Measurements from ENCODE around the gene CAPN6.

Gene CAPN6

GRCh38 chrX:111262086-111262485 lies 8.2 kb downstream of the CAPN6 start:
- H3K27ac Mint-ChIP-seq: no peak overlapping the region
- H3K36me3 Mint-ChIP-seq (ENCODE audit: low read depth): no peaks in the 10 kb centered on the region
- H3K9me3 Mint-ChIP-seq: no peaks in the 10 kb centered on the region
- H3K4me3 Mint-ChIP-seq: no peak overlapping the region
- intact Hi-C loops (cut with micrococcal nuclease): no loop called here
- no peaks in the 10 kb centered on the region for H3K27me3 Mint-ChIP-seq
- no peaks in the 10 kb centered on the region for H3K4me1 Mint-ChIP-seq (ENCODE audit: low read depth)

- Mint-ChIP-seq H3K36me3 (ENCODE audit: low read depth) (no peaks in the 10 kb centered on the region), H3K4me1 (ENCODE audit: low read depth) (no peaks in the 10 kb centered on the region), H3K4me3 (no peak overlapping the region), H3K27me3 (no peaks in the 10 kb centered on the region), H3K27ac (no peak overlapping the region), H3K9me3 (no peaks in the 10 kb centered on the region)
- intact Hi-C loops (cut with micrococcal nuclease): no loop called here
Observed at GRCh38 chrX:111260451-111260850, 9.8 kb downstream of the CAPN6 start.

- intact Hi-C loops (cut with micrococcal nuclease): no loop called here
Observed at GRCh38 chrX:111259559-111259958, 10.7 kb downstream of the CAPN6 start.

DNA sequence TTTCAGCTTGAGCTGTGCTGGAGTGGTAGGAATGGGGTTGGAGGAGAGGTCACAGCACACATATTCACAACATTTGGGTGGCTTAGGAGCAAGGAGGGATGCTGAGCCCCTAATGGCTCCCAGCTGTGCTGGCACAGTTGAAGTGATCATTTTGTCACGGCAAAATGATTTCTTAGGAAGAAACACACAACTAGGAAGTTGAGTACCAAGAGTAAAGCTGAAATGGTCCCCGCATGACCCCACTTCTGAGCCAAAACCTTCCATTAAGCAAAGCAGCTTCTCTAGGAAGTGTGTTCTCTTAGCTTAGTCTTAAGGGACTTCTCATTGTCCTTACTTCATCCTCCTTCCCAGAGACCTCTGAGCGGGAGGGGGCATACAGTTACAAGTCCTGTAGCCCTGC lies 12.6 kb downstream of the CAPN6 start:
- Mint-ChIP-seq H3K4me1 (ENCODE audit: low read depth) (no peaks in the 10 kb centered on the region), H3K27ac (no peak overlapping the region), H3K9me3 (no peaks in the 10 kb centered on the region), H3K27me3 (no peaks in the 10 kb centered on the region), H3K4me3 (no peak overlapping the region), H3K36me3 (ENCODE audit: low read depth) (no peaks in the 10 kb centered on the region)
- intact Hi-C loops (cut with micrococcal nuclease): no loop called here

More at GRCh38 chrX:111259559-111259958, 10.7 kb downstream of the CAPN6 start:
- H3K36me3 Mint-ChIP-seq (ENCODE audit: low read depth): no peaks in the 10 kb centered on the region
- H3K27me3 Mint-ChIP-seq: no peaks in the 10 kb centered on the region
- H3K27ac Mint-ChIP-seq: no peak overlapping the region
- H3K9me3 Mint-ChIP-seq: no peaks in the 10 kb centered on the region
- H3K4me1 Mint-ChIP-seq (ENCODE audit: low read depth): no peaks in the 10 kb centered on the region
- H3K4me3 Mint-ChIP-seq: no peak overlapping the region

- H3K27me3 Mint-ChIP-seq: no peaks in the 10 kb centered on the region
- intact Hi-C loops (cut with micrococcal nuclease): no loop called here
Observed at GRCh38 chrX:111254896-111255693, 15.2 kb downstream of the CAPN6 start.

GRCh38 chrX:111244235-111244750 lies 26.0 kb downstream of the CAPN6 start:
- Mint-ChIP-seq H3K9me3 (no peaks in the 10 kb centered on the region), H3K4me3 (no peak overlapping the region), H3K36me3 (ENCODE audit: low read depth) (no peaks in the 10 kb centered on the region), H3K27ac (no peak overlapping the region), H3K4me1 (ENCODE audit: low read depth) (no peaks in the 10 kb centered on the region), H3K27me3 (no peaks in the 10 kb centered on the region)
- intact Hi-C loops (cut with micrococcal nuclease): loop anchor here (5.0 to 10.0 kb wide), 3 partner anchors 79 to 252 kb away; partner anchors contain the start of gene PAK3

More at GRCh38 chrX:111254896-111255693, 15.2 kb downstream of the CAPN6 start:
- no peak overlapping the region for H3K27ac Mint-ChIP-seq
- no peaks in the 10 kb centered on the region for H3K36me3 Mint-ChIP-seq (ENCODE audit: low read depth)
- no peaks in the 10 kb centered on the region for H3K4me1 Mint-ChIP-seq (ENCODE audit: low read depth)
- H3K9me3 Mint-ChIP-seq: no peaks in the 10 kb centered on the region
- H3K4me3 Mint-ChIP-seq: no peak overlapping the region

- H3K9me3 Mint-ChIP-seq: no peaks in the 10 kb centered on the region
Observed at GRCh38 chrX:111216293-111216801, 53.9 kb downstream of the CAPN6 start.

DNA sequence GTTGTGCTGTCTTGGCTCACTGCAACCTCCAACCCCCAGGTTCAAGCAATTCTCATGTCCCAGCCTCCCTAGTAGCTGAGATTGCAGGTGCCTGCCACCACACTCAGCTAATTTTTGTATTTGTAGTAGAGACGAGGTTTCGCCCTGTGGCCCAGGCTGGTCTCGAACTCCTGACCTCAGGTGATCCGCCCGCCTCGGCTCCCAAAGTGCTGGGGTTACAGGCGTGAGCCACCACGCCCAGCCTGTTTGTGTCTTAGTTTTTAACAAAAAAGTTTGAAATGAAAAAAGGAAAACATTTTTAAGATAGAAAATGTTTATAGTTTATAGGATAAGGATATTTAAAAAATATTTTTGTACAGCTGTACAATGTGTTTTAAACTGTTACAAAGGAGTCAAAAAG lies 62.4 kb downstream of the CAPN6 start:
- H3K4me3 Mint-ChIP-seq: no peak overlapping the region
- no peak overlapping the region for H3K27ac Mint-ChIP-seq
- H3K9me3 Mint-ChIP-seq: no peaks in the 10 kb centered on the region
- no peaks in the 10 kb centered on the region for H3K36me3 Mint-ChIP-seq (ENCODE audit: low read depth)
- no peaks in the 10 kb centered on the region for H3K4me1 Mint-ChIP-seq (ENCODE audit: low read depth)
- H3K27me3 Mint-ChIP-seq: no peaks in the 10 kb centered on the region
- intact Hi-C loops (cut with micrococcal nuclease): no loop called here

More at GRCh38 chrX:111216293-111216801, 53.9 kb downstream of the CAPN6 start:
- intact Hi-C loops (cut with micrococcal nuclease): no loop called here
- Mint-ChIP-seq H3K4me3 (no peak overlapping the region), H3K36me3 (ENCODE audit: low read depth) (no peaks in the 10 kb centered on the region), H3K27me3 (peaks cover 3% of the 10 kb centered on the region), H3K4me1 (ENCODE audit: low read depth) (peaks cover 10% of the 10 kb centered on the region), H3K27ac (no peak overlapping the region)

DNA sequence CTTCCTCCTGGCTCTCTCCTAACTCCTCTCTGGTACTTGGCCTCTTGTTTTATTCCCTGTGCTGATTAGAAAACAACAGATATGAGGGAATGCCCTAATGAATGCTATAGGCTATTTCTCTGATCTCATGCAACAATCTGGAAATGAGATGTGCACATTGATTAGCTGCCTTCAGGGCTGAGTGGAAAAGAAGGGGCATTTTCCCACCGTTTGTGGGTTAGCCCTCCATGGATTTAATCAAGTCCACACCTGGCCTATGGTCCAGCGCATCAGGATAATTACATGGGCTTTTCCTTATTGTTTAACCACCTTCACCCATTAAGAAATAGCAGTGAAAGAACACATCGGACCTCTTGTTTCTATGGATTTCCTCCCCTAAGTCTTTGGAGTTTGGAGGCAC lies 70.0 kb downstream of the CAPN6 start:
- Mint-ChIP-seq H3K27me3 (no peaks in the 10 kb centered on the region), H3K9me3 (no peaks in the 10 kb centered on the region), H3K36me3 (ENCODE audit: low read depth) (no peaks in the 10 kb centered on the region), H3K27ac (no peak overlapping the region), H3K4me3 (no peak overlapping the region), H3K4me1 (ENCODE audit: low read depth) (no peaks in the 10 kb centered on the region)
- intact Hi-C loops (cut with micrococcal nuclease): no loop called here

GRCh38 chrX:111199505-111199904 lies 70.8 kb downstream of the CAPN6 start:
- no peak overlapping the region for H3K4me3 Mint-ChIP-seq
- no peak overlapping the region for H3K27ac Mint-ChIP-seq
- H3K9me3 Mint-ChIP-seq: no peaks in the 10 kb centered on the region
- H3K27me3 Mint-ChIP-seq: no peaks in the 10 kb centered on the region
- intact Hi-C loops (cut with micrococcal nuclease): no loop called here
- H3K4me1 Mint-ChIP-seq (ENCODE audit: low read depth): no peaks in the 10 kb centered on the region
- no peaks in the 10 kb centered on the region for H3K36me3 Mint-ChIP-seq (ENCODE audit: low read depth)

All from dendritic cell treated with granulocyte-macrophage colony-stimulating factor and Interleukin-4, amounts not matched to agents 40 ng/mL and 50 ng/mL, for 4 days (primary cell).